ENCODE measurements around the gene SETD7.

Gene SETD7

DNA sequence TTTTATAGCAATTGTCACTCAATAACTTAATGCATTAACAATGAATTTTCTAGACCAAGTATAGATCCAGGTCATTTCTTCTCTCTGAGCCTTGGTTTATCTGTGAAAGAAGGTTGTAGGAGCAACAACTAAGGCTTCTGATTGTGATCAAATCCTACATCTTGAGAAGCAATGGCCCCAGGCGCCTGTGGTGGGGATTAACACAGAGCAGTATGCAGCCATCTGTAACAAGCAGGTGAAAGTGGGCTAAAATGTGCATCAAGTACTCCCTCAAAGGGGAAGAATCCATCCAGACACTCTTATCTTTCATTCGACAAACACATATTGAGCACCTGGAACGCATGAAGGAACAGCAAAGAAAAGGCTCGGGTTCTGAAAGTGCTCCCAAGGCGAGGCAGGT, 19.1 kb upstream of the SETD7 start:
- ChIA-PET CTCF (no interaction called here), POLR2A (interaction anchor here (1.1 to 1.4 kb wide), 3 partner anchors 16 to 19 kb away, joined by 3 to 6 read pairs (median 4); partner anchors contain the start of gene SETD7)
- no peak for DNase-seq (ENCODE audit: extremely low spot score)
- no peak for TF ChIP-seq FOXA1 (IDR thresholded peaks at IDR 0.05)
- no peak for TF ChIP-seq SP1 (IDR thresholded peaks at IDR 0.05)
- TF ChIP-seq ELF4 (IDR thresholded peaks at IDR 0.05), result no peak
- TF ChIP-seq FOXK2 (IDR thresholded peaks at IDR 0.05), result no peak

DNA sequence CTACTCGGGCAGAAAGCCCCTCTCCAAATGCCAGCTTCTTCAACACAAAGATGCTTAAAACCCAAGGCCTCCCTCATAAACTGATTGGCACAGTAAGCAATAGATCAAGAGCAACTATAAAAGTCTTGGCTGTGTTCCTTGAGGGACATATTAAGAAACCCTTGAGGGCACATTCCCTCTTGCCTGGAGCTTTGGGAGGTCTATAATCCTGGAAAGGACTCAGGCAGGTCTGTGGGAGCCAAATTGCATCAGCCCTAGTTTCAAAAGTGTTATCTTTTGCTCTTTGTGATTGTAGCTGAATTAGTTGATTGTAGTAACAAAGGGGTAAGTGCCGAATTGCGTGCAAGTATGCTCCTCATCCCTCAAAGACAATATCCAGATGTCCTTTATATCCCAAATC, 18.6 kb upstream of the SETD7 start:
- TF ChIP-seq SUZ12 (IDR thresholded peaks at IDR 0.05) (no peak), L3MBTL2 (conservative IDR thresholded peaks at IDR 0.05) (no peak), ZNF384 (IDR thresholded peaks at IDR 0.05) (no peak), ELF4 (IDR thresholded peaks at IDR 0.05) (no peak), LEF1 (IDR thresholded peaks at IDR 0.05; ENCODE audit: borderline replicate concordance) (no peak), NFRKB (IDR thresholded peaks at IDR 0.05) (no peak), HDGF (IDR thresholded peaks at IDR 0.05; ENCODE audit: borderline replicate concordance) (no peak), FOXA1 (IDR thresholded peaks at IDR 0.05) (no peak), TARDBP (IDR thresholded peaks at IDR 0.05) (no peak), FOXM1 (IDR thresholded peaks at IDR 0.05; ENCODE audit: borderline replicate concordance) (no peak), SP1 (IDR thresholded peaks at IDR 0.05) (no peak), CTBP1 (IDR thresholded peaks at IDR 0.05; ENCODE audit: borderline replicate concordance) (no peak), ARNT (IDR thresholded peaks at IDR 0.05) (no peak), BHLHE40 (IDR thresholded peaks at IDR 0.05; ENCODE audit: borderline replicate concordance) (no peak), FOXK2 (IDR thresholded peaks at IDR 0.05) (no peak)
- TF ChIP-seq, protein P1, sequence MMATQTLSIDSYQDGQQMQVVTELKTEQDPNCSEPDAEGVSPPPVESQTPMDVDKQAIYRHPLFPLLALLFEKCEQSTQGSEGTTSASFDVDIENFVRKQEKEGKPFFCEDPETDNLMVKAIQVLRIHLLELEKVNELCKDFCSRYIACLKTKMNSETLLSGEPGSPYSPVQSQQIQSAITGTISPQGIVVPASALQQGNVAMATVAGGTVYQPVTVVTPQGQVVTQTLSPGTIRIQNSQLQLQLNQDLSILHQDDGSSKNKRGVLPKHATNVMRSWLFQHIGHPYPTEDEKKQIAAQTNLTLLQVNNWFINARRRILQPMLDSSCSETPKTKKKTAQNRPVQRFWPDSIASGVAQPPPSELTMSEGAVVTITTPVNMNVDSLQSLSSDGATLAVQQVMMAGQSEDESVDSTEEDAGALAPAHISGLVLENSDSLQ (IDR thresholded peaks at IDR 0.05), result no peak
- POLR2A ChIA-PET, result interaction anchor here (1.3 to 1.4 kb wide), 2 partner anchors 17 to 18 kb away, joined by 4 to 6 read pairs; partner anchors contain the start of gene SETD7
- no peak for DNase-seq (ENCODE audit: extremely low spot score)
- CTCF ChIA-PET, result interaction anchor here (0.8 kb wide), 1 partner anchor 29 kb away, joined by 3 read pairs; no protein-coding TSS in a partner anchor

DNA sequence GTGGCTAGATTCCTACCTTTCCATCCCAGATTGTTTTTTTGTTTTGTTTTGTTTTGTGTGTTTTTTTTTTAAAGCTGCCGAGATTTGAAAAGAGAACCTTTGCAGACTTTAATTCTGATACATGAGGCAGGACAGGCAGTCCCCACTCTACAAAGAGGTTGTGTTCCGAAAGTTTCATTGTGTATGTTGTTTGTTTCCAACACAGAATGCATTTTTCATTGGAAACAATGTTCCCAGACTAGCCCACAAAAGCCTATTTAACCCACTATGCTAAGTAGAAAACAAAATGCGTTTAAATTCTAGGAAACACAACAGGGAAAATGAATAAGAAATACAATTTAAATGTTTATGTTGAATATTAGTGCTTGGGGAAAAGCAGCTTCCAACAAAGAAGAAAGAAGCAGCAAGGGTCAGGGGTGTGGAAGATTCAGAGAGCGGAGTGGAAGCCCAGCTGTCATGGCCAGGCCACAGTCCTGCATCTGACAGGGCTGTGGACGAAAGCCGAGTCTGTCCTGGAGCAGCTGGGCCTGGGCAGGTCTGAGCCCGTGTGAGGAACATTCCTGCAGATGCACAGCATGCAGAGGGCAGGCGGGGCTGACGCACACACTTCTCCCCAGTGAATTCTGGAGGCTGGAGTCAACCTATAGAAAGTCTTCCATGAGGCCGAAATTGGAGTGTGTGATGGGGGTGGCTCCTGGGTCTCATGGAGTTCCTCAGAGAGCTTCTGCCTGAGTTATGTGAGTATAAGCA, 12.4 kb upstream of the SETD7 start:
- POLR2A ChIA-PET, result interaction anchor here (6.8 kb wide), 1 partner anchor 11 kb away, joined by 37 read pairs; the partner anchor contains the start of gene SETD7
- no peak for DNase-seq (ENCODE audit: extremely low spot score)
- TF ChIP-seq FOXM1 (IDR thresholded peaks at IDR 0.05; ENCODE audit: borderline replicate concordance), result no peak
- no peak for TF ChIP-seq NFRKB (IDR thresholded peaks at IDR 0.05)
- TF ChIP-seq SUZ12 (IDR thresholded peaks at IDR 0.05), result no peak
- no peak for TF ChIP-seq SP1 (IDR thresholded peaks at IDR 0.05)
- TF ChIP-seq HDGF (IDR thresholded peaks at IDR 0.05; ENCODE audit: borderline replicate concordance), result no peak
- no peak for TF ChIP-seq ELF4 (IDR thresholded peaks at IDR 0.05)
- no peak for TF ChIP-seq FOXK2 (IDR thresholded peaks at IDR 0.05)
- no peak for TF ChIP-seq ARNT (IDR thresholded peaks at IDR 0.05)
- CTCF ChIA-PET, result interaction anchor here (0.6 kb wide), 1 partner anchor 35 kb away, joined by 3 read pairs; no protein-coding TSS in a partner anchor

DNA sequence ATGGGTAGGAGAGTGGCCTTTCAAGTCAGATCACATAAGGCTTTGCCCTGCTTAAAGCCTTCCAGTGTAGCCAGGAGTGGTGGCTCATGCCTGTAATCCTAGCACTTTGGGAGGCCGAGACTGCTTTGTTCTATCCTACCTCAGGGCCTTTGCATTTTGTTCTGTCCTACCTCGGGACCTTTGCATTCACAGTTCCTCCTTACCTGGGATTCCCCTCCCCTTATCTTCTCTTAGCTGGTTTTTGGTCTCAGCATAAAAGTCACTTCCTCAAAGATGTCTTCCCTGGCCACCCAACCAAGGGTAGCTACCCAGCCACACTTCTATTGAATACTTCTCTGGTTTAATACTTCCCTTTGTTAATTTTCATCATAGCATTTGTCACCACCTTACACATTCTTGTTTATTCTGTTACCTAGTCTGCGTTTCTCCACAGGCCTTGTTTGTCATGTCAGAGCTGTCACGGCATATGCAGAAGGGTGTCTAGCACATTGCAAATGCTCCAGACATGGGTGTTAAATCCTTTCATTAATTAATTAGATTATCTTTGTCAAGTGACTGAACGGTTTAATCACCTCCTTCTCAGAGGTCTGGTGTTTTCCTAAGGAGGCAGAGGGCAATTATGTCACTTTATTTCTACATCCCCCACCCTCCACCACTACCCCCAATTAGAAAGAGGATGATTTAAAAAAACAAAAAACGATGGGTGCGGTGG, 11.3 kb upstream of the SETD7 start:
- POLR2A ChIA-PET, result interaction anchor here (6.8 kb wide), 1 partner anchor 10 kb away, joined by 37 read pairs; the partner anchor contains the start of gene SETD7
- no peak for DNase-seq (ENCODE audit: extremely low spot score)
- TF ChIP-seq SP1 (IDR thresholded peaks at IDR 0.05) (no peak), LEF1 (IDR thresholded peaks at IDR 0.05; ENCODE audit: borderline replicate concordance) (no peak), FOXK2 (IDR thresholded peaks at IDR 0.05) (no peak), CTBP1 (IDR thresholded peaks at IDR 0.05; ENCODE audit: borderline replicate concordance) (no peak), SUZ12 (IDR thresholded peaks at IDR 0.05) (no peak), L3MBTL2 (conservative IDR thresholded peaks at IDR 0.05) (no peak), ZNF384 (IDR thresholded peaks at IDR 0.05) (no peak), ELF4 (IDR thresholded peaks at IDR 0.05) (no peak), NFRKB (IDR thresholded peaks at IDR 0.05) (no peak), ARNT (IDR thresholded peaks at IDR 0.05) (no peak), FOXA1 (IDR thresholded peaks at IDR 0.05) (no peak), HDGF (IDR thresholded peaks at IDR 0.05; ENCODE audit: borderline replicate concordance) (no peak), BHLHE40 (IDR thresholded peaks at IDR 0.05; ENCODE audit: borderline replicate concordance) (no peak), FOXM1 (IDR thresholded peaks at IDR 0.05; ENCODE audit: borderline replicate concordance) (no peak), TARDBP (IDR thresholded peaks at IDR 0.05) (no peak)
- TF ChIP-seq, protein P1 (IDR thresholded peaks at IDR 0.05), result no peak
- CTCF ChIA-PET, result interaction anchor here (0.6 to 1.1 kb wide), 2 partner anchors 67 to 69 kb away, joined by 3 to 4 read pairs; no protein-coding TSS in a partner anchor

DNA sequence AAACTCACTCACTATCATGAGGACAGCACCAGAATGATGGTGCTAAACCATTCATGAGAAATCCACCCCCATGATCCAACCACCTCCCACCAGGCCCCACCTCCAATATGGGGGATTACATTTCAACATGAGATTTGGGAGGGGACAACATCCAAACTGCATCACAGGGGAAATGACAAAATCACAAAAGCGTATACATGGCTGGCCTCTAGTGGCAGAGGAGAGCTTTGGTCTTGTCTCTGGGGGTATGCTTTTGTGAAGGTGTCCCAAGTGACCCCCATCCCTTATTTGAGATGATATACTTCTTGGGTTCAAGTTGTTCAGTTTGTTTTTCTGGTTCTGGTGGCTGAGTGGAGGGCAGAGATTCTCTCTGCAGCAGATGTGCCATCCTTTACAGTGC, 8.5 kb upstream of the SETD7 start:
- CTCF ChIA-PET, result interaction anchor here (0.6 to 0.8 kb wide), 3 partner anchors 33 to 469 kb away, joined by 3 to 6 read pairs (median 5); no protein-coding TSS in a partner anchor
- DNase-seq (ENCODE audit: extremely low spot score), result no peak
- no peak for TF ChIP-seq ELF4 (IDR thresholded peaks at IDR 0.05)
- no peak for TF ChIP-seq ZNF384 (IDR thresholded peaks at IDR 0.05)
- TF ChIP-seq HDGF (IDR thresholded peaks at IDR 0.05; ENCODE audit: borderline replicate concordance), result no peak
- TF ChIP-seq LEF1 (IDR thresholded peaks at IDR 0.05; ENCODE audit: borderline replicate concordance), result no peak
- no peak for TF ChIP-seq SUZ12 (IDR thresholded peaks at IDR 0.05)
- no peak for TF ChIP-seq FOXA1 (IDR thresholded peaks at IDR 0.05)
- TF ChIP-seq, protein P1 (IDR thresholded peaks at IDR 0.05), result no peak
- TF ChIP-seq ARNT (IDR thresholded peaks at IDR 0.05), result no peak
- TF ChIP-seq SP1 (IDR thresholded peaks at IDR 0.05), result no peak
- no peak for TF ChIP-seq FOXM1 (IDR thresholded peaks at IDR 0.05; ENCODE audit: borderline replicate concordance)
- TF ChIP-seq CTBP1 (IDR thresholded peaks at IDR 0.05; ENCODE audit: borderline replicate concordance), result no peak
- no peak for TF ChIP-seq TARDBP (IDR thresholded peaks at IDR 0.05)
- TF ChIP-seq L3MBTL2 (conservative IDR thresholded peaks at IDR 0.05), result no peak
- TF ChIP-seq NFRKB (IDR thresholded peaks at IDR 0.05), result no peak
- POLR2A ChIA-PET, result interaction anchor here (6.8 kb wide), 1 partner anchor 8 kb away, joined by 37 read pairs; the partner anchor contains the start of gene SETD7

Measured in HEK293T (cell line).